ENCODE data around the gene CDH6. TPM values are rescaled to one million over a fixed set of nuclear protein-coding genes. Genes with fewer than 3 reads are reported as not detected.

The CDH6 gene
- total and polyA plus RNA-seq, 10 of the 15 experiments (the other 5 are each of a cell fraction or from before 2014, with no cell fraction given), result 0.01 TPM; not detected in 9

- no peaks in the 10 kb centered on the region for H3K36me3 ChIP-seq (ENCODE audit: control insufficient read depth in 2 of 2, insufficient read depth in 2 of 2, low read length in 1 of 2)
- SMC1A ChIA-PET (ENCODE audit: uncharacterized antibody, unreplicated experiment), result no interaction called here
- 48% methylated on average over 3 of the region's 3 CpGs for WGBS (ENCODE audit: insufficient coverage, insufficient replicate concordance, low lambda C conversion rate, missing lambda C conversion rate)
Measured at GRCh38 chr5:31355337-31355736, 161.9 kb downstream of the CDH6 start.

More at GRCh38 chr5:31355337-31355736, 161.9 kb downstream of the CDH6 start:
- H3K27ac ChIP-seq (ENCODE audit: control insufficient read depth, insufficient read depth), result no peak overlapping the region
- H4K20me1 ChIP-seq (ENCODE audit: control insufficient read depth, insufficient read depth), result no peaks in the 10 kb centered on the region
- ChIA-PET CTCF (interaction anchor here (0.9 kb wide), 1 partner anchor 26 kb away, joined by 3 read pairs; no protein-coding TSS in a partner anchor), RAD21 (ENCODE audit: unreplicated experiment) (no interaction called here), POLR2A (no interaction called here)
- H3K4me3 ChIP-seq, result no peak overlapping the region
- intact Hi-C loops (cut with micrococcal nuclease; ENCODE audit: unreplicated experiment) (no loop called here), in situ Hi-C loops (cut with MboI) (no loop called here)
- no peak overlapping the region for H2AFZ ChIP-seq (ENCODE audit: control insufficient read depth, low read depth, low read length)
- BruUV-seq (replicated peaks), result no TSS peak
- H3K9me3 ChIP-seq (replicated peaks; ENCODE audit: control insufficient read depth, insufficient read depth, low read length), result no peaks in the 10 kb centered on the region
- no peak overlapping the region for H3K4me2 ChIP-seq (ENCODE audit: control insufficient read depth, insufficient read depth)
- no peak for TF ChIP-seq E4F1 (IDR thresholded peaks at IDR 0.05; ENCODE audit: borderline replicate concordance, partially characterized antibody)
- TF ChIP-seq HDAC2 (IDR thresholded peaks at IDR 0.05), result no peak
- TF ChIP-seq NR2C2 (IDR thresholded peaks at IDR 0.05; ENCODE audit: borderline replicate concordance, control insufficient read depth, insufficient read length, low read depth), result no peak
- no peak for TF ChIP-seq ZNF384 (IDR thresholded peaks at IDR 0.05; ENCODE audit: borderline replicate concordance, low read depth, low read length)
- TF ChIP-seq SREBF1 (IDR thresholded peaks at IDR 0.05; ENCODE audit: low read length), result no peak
- TF ChIP-seq MEF2B (IDR thresholded peaks at IDR 0.05; ENCODE audit: partially characterized antibody, poor library complexity, severe bottlenecking), result no peak
- no peak for TF ChIP-seq IRF5 (IDR thresholded peaks at IDR 0.05; ENCODE audit: borderline replicate concordance)
- no peak for TF ChIP-seq JUND (IDR thresholded peaks at IDR 0.05; ENCODE audit: low read depth, low read length)
- TF ChIP-seq HDGF (IDR thresholded peaks at IDR 0.05), result no peak
- no peak for TF ChIP-seq ZNF217 (IDR thresholded peaks at IDR 0.05)
- no peak for TF ChIP-seq NFIC (IDR thresholded peaks at IDR 0.05; ENCODE audit: low read depth, low read length)
- no peak for TF ChIP-seq ZBTB4 (CRISPR knock-in tag; IDR thresholded peaks at IDR 0.05)
- no peak for TF ChIP-seq TCF7 (IDR thresholded peaks at IDR 0.05; ENCODE audit: borderline replicate concordance)
- H3K27me3 ChIP-seq (replicated peaks in 1 of 2; ENCODE audit: control insufficient read depth in 2 of 2, insufficient read depth in 2 of 2, low read length in 1 of 2), result no peaks in the 10 kb centered on the region
- DNase-seq (ENCODE audit: low read depth, low spot score) (no peak), FAIRE-seq (no peak), ATAC-seq (no peak)
- H3K4me1 ChIP-seq (ENCODE audit: control insufficient read depth, insufficient read depth, low read length), result no peaks in the 10 kb centered on the region
- H3K9ac ChIP-seq (ENCODE audit: control insufficient read depth, insufficient read depth, low read length), result no peak overlapping the region
- no peaks in the 10 kb centered on the region for H3K79me2 ChIP-seq (ENCODE audit: control insufficient read depth, insufficient read depth, low read length)
